Measurements from ENCODE around the gene BACE1.

The BACE1 gene

DNA sequence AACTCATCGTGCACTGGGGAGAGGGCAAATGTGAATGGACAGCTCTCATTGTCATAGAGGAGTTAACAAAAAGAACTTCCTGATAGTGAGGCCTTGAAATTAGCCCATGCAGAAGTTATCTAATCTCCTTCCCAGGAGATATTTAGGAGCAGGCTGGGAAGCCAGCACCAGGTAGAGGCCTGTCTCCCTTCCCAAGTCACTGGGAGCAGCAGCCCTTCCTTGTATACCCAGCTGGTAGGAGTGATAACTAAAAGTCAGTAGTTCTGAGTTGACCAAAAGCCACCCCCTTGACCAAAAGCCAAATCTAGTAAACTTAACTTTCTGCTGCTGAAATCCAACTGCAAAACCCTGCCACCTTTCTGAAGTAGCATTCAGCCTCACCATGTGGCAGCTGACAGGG, 26.3 kb downstream of the BACE1 start:
- DNase-seq (ENCODE audit: extremely low read depth, insufficient read length) = no peak
- no peak overlapping the region for H3K4me3 ChIP-seq (replicated peaks; ENCODE audit: low read depth, low read length)
- peaks cover 8% of the 10 kb centered on the region for H3K36me3 ChIP-seq (ENCODE audit: control insufficient read depth, insufficient read depth, low read length)
- TF ChIP-seq, protein P1, sequence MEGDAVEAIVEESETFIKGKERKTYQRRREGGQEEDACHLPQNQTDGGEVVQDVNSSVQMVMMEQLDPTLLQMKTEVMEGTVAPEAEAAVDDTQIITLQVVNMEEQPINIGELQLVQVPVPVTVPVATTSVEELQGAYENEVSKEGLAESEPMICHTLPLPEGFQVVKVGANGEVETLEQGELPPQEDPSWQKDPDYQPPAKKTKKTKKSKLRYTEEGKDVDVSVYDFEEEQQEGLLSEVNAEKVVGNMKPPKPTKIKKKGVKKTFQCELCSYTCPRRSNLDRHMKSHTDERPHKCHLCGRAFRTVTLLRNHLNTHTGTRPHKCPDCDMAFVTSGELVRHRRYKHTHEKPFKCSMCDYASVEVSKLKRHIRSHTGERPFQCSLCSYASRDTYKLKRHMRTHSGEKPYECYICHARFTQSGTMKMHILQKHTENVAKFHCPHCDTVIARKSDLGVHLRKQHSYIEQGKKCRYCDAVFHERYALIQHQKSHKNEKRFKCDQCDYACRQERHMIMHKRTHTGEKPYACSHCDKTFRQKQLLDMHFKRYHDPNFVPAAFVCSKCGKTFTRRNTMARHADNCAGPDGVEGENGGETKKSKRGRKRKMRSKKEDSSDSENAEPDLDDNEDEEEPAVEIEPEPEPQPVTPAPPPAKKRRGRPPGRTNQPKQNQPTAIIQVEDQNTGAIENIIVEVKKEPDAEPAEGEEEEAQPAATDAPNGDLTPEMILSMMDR (IDR thresholded peaks at IDR 0.05; ENCODE audit: insufficient read depth, low read length, poor library complexity, severe bottlenecking) = no peak
- H3K27me3 ChIP-seq (replicated peaks; ENCODE audit: control insufficient read depth, insufficient read depth, low read length) = no peaks in the 10 kb centered on the region

- H3K27me3 ChIP-seq (replicated peaks; ENCODE audit: control insufficient read depth, insufficient read depth, low read length) = no peaks in the 10 kb centered on the region
- no peak overlapping the region for H3K4me3 ChIP-seq (replicated peaks; ENCODE audit: low read depth, low read length)
- no peak for DNase-seq (ENCODE audit: extremely low read depth, insufficient read length)
- TF ChIP-seq, protein P1 (IDR thresholded peaks at IDR 0.05; ENCODE audit: insufficient read depth, low read length, poor library complexity, severe bottlenecking) = no peak
- H3K36me3 ChIP-seq (ENCODE audit: control insufficient read depth, insufficient read depth, low read length) = peaks cover 10% of the 10 kb centered on the region
Measured at GRCh38 chr11:117287668-117288067, 28.4 kb downstream of the BACE1 start.

DNA sequence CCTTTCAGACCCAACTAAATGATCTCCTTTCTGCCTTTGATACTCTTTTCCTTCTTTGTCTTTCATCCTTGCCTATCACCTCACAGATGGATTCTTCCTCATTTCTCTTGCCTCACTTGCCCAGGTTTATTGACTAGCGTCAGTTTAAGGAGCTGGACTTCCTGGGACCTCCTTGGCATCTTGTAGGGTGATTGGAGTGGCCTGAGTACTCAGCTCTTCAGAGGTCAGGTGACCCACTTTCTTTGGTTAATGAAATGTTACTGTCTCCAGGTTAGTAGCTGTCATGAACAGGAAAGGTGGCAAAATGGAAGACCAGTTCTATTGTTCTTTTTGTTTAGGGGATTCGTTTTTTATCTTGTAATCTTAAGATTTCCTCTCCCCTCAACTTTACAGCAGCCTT, 29.5 kb downstream of the BACE1 start:
- Histone ChIP-seq H3K27me3 (replicated peaks; ENCODE audit: control insufficient read depth, insufficient read depth, low read length) (no peaks in the 10 kb centered on the region), H3K4me3 (replicated peaks; ENCODE audit: low read depth, low read length) (no peak overlapping the region), H3K36me3 (ENCODE audit: control insufficient read depth, insufficient read depth, low read length) (peaks cover 13% of the 10 kb centered on the region)
- TF ChIP-seq, protein P1 (IDR thresholded peaks at IDR 0.05; ENCODE audit: insufficient read depth, low read length, poor library complexity, severe bottlenecking) = no peak
- no peak for DNase-seq (ENCODE audit: extremely low read depth, insufficient read length)

DNA sequence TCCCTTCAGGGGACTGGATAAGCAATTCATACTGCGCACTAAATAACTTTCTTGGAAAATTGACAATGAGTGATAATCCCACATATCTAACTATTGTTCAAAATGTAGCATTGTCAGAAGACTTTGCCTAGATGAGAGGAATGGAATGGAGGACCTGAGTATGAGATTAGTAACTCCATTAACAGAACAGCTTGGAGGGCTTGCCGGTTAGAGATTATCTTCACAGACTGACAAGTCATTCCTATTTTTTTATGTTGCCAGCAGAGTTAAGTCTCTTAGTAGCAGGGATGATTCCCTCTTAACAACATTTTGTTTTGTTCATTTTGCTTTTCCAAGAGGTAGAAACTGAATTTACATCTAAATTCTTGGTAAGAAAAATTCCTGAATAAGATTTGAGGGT, 32.0 kb downstream of the BACE1 start:
- TF ChIP-seq, protein P1 (IDR thresholded peaks at IDR 0.05; ENCODE audit: insufficient read depth, low read length, poor library complexity, severe bottlenecking) = no peak
- Histone ChIP-seq H3K27me3 (replicated peaks; ENCODE audit: control insufficient read depth, insufficient read depth, low read length) (no peaks in the 10 kb centered on the region), H3K4me3 (replicated peaks; ENCODE audit: low read depth, low read length) (no peak overlapping the region), H3K36me3 (ENCODE audit: control insufficient read depth, insufficient read depth, low read length) (peaks cover 13% of the 10 kb centered on the region)
- no peak for DNase-seq (ENCODE audit: extremely low read depth, insufficient read length)

DNA sequence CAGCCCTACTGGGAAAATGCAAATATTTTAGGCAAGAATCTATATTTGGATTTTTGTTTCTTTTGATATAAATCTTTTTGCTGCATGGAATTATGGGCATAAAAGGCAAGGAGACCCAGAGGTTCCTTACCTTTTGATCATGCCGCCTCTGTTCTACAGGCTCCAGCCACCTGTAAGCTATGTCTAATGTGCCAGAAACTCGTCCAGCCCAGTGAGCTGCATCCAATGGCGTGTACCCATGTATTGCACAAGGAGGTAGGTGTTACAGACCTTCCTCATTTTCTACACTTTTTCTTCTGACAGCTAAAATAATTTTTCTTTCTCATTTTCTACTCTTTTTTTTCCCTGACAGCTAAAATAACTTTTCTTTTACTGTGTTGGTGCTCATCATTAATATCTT, 33.1 kb downstream of the BACE1 start:
- H3K4me3 ChIP-seq (replicated peaks; ENCODE audit: low read depth, low read length) = no peak overlapping the region
- peaks cover 13% of the 10 kb centered on the region for H3K36me3 ChIP-seq (ENCODE audit: control insufficient read depth, insufficient read depth, low read length)
- no peak for DNase-seq (ENCODE audit: extremely low read depth, insufficient read length)
- TF ChIP-seq, protein P1 (IDR thresholded peaks at IDR 0.05; ENCODE audit: insufficient read depth, low read length, poor library complexity, severe bottlenecking) = no peak
- H3K27me3 ChIP-seq (replicated peaks; ENCODE audit: control insufficient read depth, insufficient read depth, low read length) = no peaks in the 10 kb centered on the region

GRCh38 chr11:117281869-117282268, 34.2 kb downstream of the BACE1 start:
- no peak for DNase-seq (ENCODE audit: extremely low read depth, insufficient read length)
- TF ChIP-seq, protein P1 (IDR thresholded peaks at IDR 0.05; ENCODE audit: insufficient read depth, low read length, poor library complexity, severe bottlenecking) = no peak
- H3K4me3 ChIP-seq (replicated peaks; ENCODE audit: low read depth, low read length) = no peak overlapping the region
- no peaks in the 10 kb centered on the region for H3K27me3 ChIP-seq (replicated peaks; ENCODE audit: control insufficient read depth, insufficient read depth, low read length)
- H3K36me3 ChIP-seq (ENCODE audit: control insufficient read depth, insufficient read depth, low read length) = peaks cover 10% of the 10 kb centered on the region
